ENCODE results near the gene EPX.
A peak's percentile ranks its signal among the peaks of the same experiment; 100 is the strongest.

Gene EPX

GRCh38 chr17:58229881-58230280 is 37.4 kb downstream of the EPX start:
- no peak for DNase-seq

- no peak for DNase-seq
Measured at GRCh38 chr17:58231641-58232040, 39.1 kb downstream of the EPX start.

GRCh38 chr17:58232707-58233156 is 40.2 kb downstream of the EPX start:
- DNase-seq, result peak; percentile 15

GRCh38 chr17:58233543-58233942 is 41.0 kb downstream of the EPX start:
- DNase-seq, result no peak

- DNase-seq, result no peak
Measured at GRCh38 chr17:58234512-58234911, 42.0 kb downstream of the EPX start.

- DNase-seq, result no peak
Measured at GRCh38 chr17:58235821-58236220, 43.3 kb downstream of the EPX start.

- no peak for DNase-seq
Measured at GRCh38 chr17:58236394-58236793, 43.9 kb downstream of the EPX start.

- DNase-seq, result no peak
Measured at GRCh38 chr17:58238147-58238634, 45.7 kb downstream of the EPX start, which contains the start of gene LPO. TSS of gene LPO (plus strand) at chr17:58238584. CDS start at chr17:58242980, 4,396 bp downstream.

- DNase-seq, result no peak
Measured at GRCh38 chr17:58239987-58240386, 47.5 kb downstream of the EPX start.

- no peak for DNase-seq
Measured at GRCh38 chr17:58242171-58242784, 49.8 kb downstream of the EPX start.

GRCh38 chr17:58244963-58245362 is 52.4 kb downstream of the EPX start:
- DNase-seq, result no peak

GRCh38 chr17:58245428-58246103 is 53.0 kb downstream of the EPX start:
- no peak for DNase-seq

- no peak for DNase-seq
Measured at GRCh38 chr17:58246104-58246740, 53.7 kb downstream of the EPX start.

- no peak for DNase-seq
Measured at GRCh38 chr17:58246781-58247180, 54.3 kb downstream of the EPX start.

- no peak for DNase-seq
Measured at GRCh38 chr17:58247511-58248363, 55.2 kb downstream of the EPX start.

GRCh38 chr17:58248955-58249269 is 56.4 kb downstream of the EPX start:
- DNase-seq, result no peak

GRCh38 chr17:58249270-58250133 is 57.0 kb downstream of the EPX start:
- peak; percentile 84 for DNase-seq

GRCh38 chr17:58250344-58251011 is 58.0 kb downstream of the EPX start:
- DNase-seq, result no peak

GRCh38 chr17:58252141-58252540 is 59.6 kb downstream of the EPX start:
- no peak for DNase-seq

- no peak for DNase-seq
Measured at GRCh38 chr17:58253082-58253481, 60.6 kb downstream of the EPX start.

All from stimulated activated CD4-positive, alpha-beta T cell treated with anti-CD3 and anti-CD28 coated beads, Interleukin-4, amount 100 ng/mL, for 24 hours (primary cell).